PFSK-1 (cell line): ENCODE data around the gene SEMA3A.

Experiments used
- FOXP2 ChIP-seq: optimal IDR thresholded peaks from 2 replicates; pipeline ENCODE3; 2011; ENCODE audit warnings: borderline replicate concordance, control low read depth, inconsistent platforms; ENCODE audit not compliant: insufficient read depth; ENCODE audit errors: extremely low read length, extremely low read depth
- POLR2AphosphoS5 ChIP-seq: IDR thresholded peaks from 2 replicates; pipeline ENCODE4 v1.6.1; 2012; ENCODE audit warnings: low read depth, mild to moderate bottlenecking, control low read depth, low read length, moderate library complexity
- SIN3A ChIP-seq: IDR thresholded peaks from 2 replicates; pipeline ENCODE4 v1.6.1; 2012; ENCODE audit warnings: mild to moderate bottlenecking, low read length, moderate library complexity, borderline replicate concordance; ENCODE audit not compliant: insufficient read depth
- TAF1 ChIP-seq: IDR thresholded peaks from 2 replicates; pipeline ENCODE4 v1.6.1; 2012; ENCODE audit warnings: low read length, control low read depth, borderline replicate concordance; ENCODE audit not compliant: insufficient read depth
- TF ChIP-seq, protein P1 (sequence below), 2 experiments: IDR thresholded peaks; 2 replicates each; pipeline versions ENCODE4 v1.6.1 to v1.8.0; 2011 to 2012; ENCODE audit warnings: low read depth in 2 of 2, low read length in 2 of 2, control low read depth in 1 of 2, inconsistent platforms in 1 of 2, mild to moderate bottlenecking in 1 of 2, moderate library complexity in 1 of 2; ENCODE audit not compliant: insufficient read depth in 1 of 2

GRCh38 chr7:83957333-83957732 is 237.3 kb downstream of the SEMA3A start:
- TF ChIP-seq SIN3A (no peak), POLR2AphosphoS5 (no peak), TAF1 (no peak), FOXP2 (no peak)
- TF ChIP-seq, protein P1, sequence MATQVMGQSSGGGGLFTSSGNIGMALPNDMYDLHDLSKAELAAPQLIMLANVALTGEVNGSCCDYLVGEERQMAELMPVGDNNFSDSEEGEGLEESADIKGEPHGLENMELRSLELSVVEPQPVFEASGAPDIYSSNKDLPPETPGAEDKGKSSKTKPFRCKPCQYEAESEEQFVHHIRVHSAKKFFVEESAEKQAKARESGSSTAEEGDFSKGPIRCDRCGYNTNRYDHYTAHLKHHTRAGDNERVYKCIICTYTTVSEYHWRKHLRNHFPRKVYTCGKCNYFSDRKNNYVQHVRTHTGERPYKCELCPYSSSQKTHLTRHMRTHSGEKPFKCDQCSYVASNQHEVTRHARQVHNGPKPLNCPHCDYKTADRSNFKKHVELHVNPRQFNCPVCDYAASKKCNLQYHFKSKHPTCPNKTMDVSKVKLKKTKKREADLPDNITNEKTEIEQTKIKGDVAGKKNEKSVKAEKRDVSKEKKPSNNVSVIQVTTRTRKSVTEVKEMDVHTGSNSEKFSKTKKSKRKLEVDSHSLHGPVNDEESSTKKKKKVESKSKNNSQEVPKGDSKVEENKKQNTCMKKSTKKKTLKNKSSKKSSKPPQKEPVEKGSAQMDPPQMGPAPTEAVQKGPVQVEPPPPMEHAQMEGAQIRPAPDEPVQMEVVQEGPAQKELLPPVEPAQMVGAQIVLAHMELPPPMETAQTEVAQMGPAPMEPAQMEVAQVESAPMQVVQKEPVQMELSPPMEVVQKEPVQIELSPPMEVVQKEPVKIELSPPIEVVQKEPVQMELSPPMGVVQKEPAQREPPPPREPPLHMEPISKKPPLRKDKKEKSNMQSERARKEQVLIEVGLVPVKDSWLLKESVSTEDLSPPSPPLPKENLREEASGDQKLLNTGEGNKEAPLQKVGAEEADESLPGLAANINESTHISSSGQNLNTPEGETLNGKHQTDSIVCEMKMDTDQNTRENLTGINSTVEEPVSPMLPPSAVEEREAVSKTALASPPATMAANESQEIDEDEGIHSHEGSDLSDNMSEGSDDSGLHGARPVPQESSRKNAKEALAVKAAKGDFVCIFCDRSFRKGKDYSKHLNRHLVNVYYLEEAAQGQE (IDR thresholded peaks at IDR 0.05; ENCODE audit: insufficient read depth in 1 of 2, low read depth in 2 of 2, low read length in 2 of 2), result no peak
